ENCODE results near the gene ZNF236. TPM values are rescaled to one million over a fixed set of nuclear protein-coding genes. Genes with fewer than 3 reads are reported as not detected.

Gene ZNF236
- total and polyA plus RNA-seq, 3 experiments from 2014 or later, result 11.1 to 15.9 (median 13.4) TPM

- no peaks in the 10 kb centered on the region for H3K9me3 ChIP-seq (ENCODE audit: low read length)
- POLR2A ChIA-PET, result no interaction called here
- Mint-ChIP-seq H3K4me3 (no peak overlapping the region), H3K27ac (no peak overlapping the region), H3K36me3 (peaks cover 9 to 84% (median 16%) of the 10 kb centered on the region in 3 donors), H3K4me1 (no peaks in the 10 kb centered on the region), H3K27me3 (no peaks in the 10 kb centered on the region), H3K9me3 (peaks cover 0 to 2% (median 0%) of the 10 kb centered on the region in 5 donors)
- no peak overlapping the region for H3K27ac ChIP-seq (ENCODE audit: low read depth, low read length)
- peaks cover 32% of the 10 kb centered on the region for H3K36me3 ChIP-seq (ENCODE audit: insufficient read depth, low read length)
- CTCF ChIA-PET, result no interaction called here
- DNase-seq, result no peak
- no peaks in the 10 kb centered on the region for H3K27me3 ChIP-seq (ENCODE audit: insufficient read depth, low read length, poor library complexity, severe bottlenecking)
- H3K4me1 ChIP-seq (ENCODE audit: insufficient read depth, low read length), result no peaks in the 10 kb centered on the region
- H3K4me3 ChIP-seq (ENCODE audit: low read length), result no peak overlapping the region
Observed at GRCh38 chr18:76897257-76897656, 74.9 kb downstream of the ZNF236 start.

GRCh38 chr18:76903386-76903785, 81.0 kb downstream of the ZNF236 start:
- H3K4me1 ChIP-seq (ENCODE audit: insufficient read depth, low read length), result no peaks in the 10 kb centered on the region
- no peak overlapping the region for H3K4me3 ChIP-seq (ENCODE audit: low read length)
- Mint-ChIP-seq H3K4me3 (no peak overlapping the region), H3K36me3 (peaks cover 9 to 81% (median 30%) of the 10 kb centered on the region in 3 donors), H3K27ac (no peak overlapping the region), H3K27me3 (no peaks in the 10 kb centered on the region), H3K9me3 (peaks cover 0 to 2% (median 0%) of the 10 kb centered on the region in 5 donors), H3K4me1 (no peaks in the 10 kb centered on the region)
- H3K9me3 ChIP-seq (ENCODE audit: low read length), result no peaks in the 10 kb centered on the region
- no peaks in the 10 kb centered on the region for H3K27me3 ChIP-seq (ENCODE audit: insufficient read depth, low read length, poor library complexity, severe bottlenecking)
- ChIA-PET CTCF (interaction anchor here (1.1 kb wide), 1 partner anchor 101 kb away, joined by 3 read pairs; no protein-coding TSS in a partner anchor), POLR2A (no interaction called here)
- H3K27ac ChIP-seq (ENCODE audit: low read depth, low read length), result no peak overlapping the region
- peaks cover 4% of the 10 kb centered on the region for H3K36me3 ChIP-seq (ENCODE audit: insufficient read depth, low read length)
- DNase-seq, result no peak

GRCh38 chr18:76905821-76906220, 83.5 kb downstream of the ZNF236 start:
- H3K36me3 Mint-ChIP-seq, result peaks cover 4 to 79% (median 29%) of the 10 kb centered on the region in 3 donors
- no peaks in the 10 kb centered on the region for H3K9me3 Mint-ChIP-seq
- ChIA-PET POLR2A (no interaction called here), CTCF (interaction anchor here (2.5 kb wide), 1 partner anchor 103 kb away, joined by 9 read pairs; no protein-coding TSS in a partner anchor)
- H3K27ac Mint-ChIP-seq, result peak overlapping the region in 1 of 8 donors; percentile 45
- H3K27me3 Mint-ChIP-seq, result no peaks in the 10 kb centered on the region
- H3K36me3 ChIP-seq (ENCODE audit: insufficient read depth, low read length), result peaks cover 8% of the 10 kb centered on the region
- no peaks in the 10 kb centered on the region for H3K4me1 ChIP-seq (ENCODE audit: insufficient read depth, low read length)
- no peaks in the 10 kb centered on the region for H3K4me1 Mint-ChIP-seq
- no peak overlapping the region for H3K4me3 Mint-ChIP-seq
- no peak overlapping the region for H3K4me3 ChIP-seq (ENCODE audit: low read length)
- no peaks in the 10 kb centered on the region for H3K27me3 ChIP-seq (ENCODE audit: insufficient read depth, low read length, poor library complexity, severe bottlenecking)
- H3K9me3 ChIP-seq (ENCODE audit: low read length), result no peaks in the 10 kb centered on the region
- no peak for DNase-seq
- no peak overlapping the region for H3K27ac ChIP-seq (ENCODE audit: low read depth, low read length)

- H3K27me3 Mint-ChIP-seq, result no peaks in the 10 kb centered on the region
- no peaks in the 10 kb centered on the region for H3K9me3 Mint-ChIP-seq
- Histone ChIP-seq H3K4me3 (ENCODE audit: low read length) (no peak overlapping the region), H3K9me3 (ENCODE audit: low read length) (no peaks in the 10 kb centered on the region), H3K27me3 (ENCODE audit: insufficient read depth, low read length, poor library complexity, severe bottlenecking) (no peaks in the 10 kb centered on the region), H3K36me3 (ENCODE audit: insufficient read depth, low read length) (peaks cover 17% of the 10 kb centered on the region), H3K27ac (ENCODE audit: low read depth, low read length) (no peak overlapping the region), H3K4me1 (ENCODE audit: insufficient read depth, low read length) (no peaks in the 10 kb centered on the region)
- POLR2A ChIA-PET, result no interaction called here
- CTCF ChIA-PET, result no interaction called here
- no peaks in the 10 kb centered on the region for H3K4me1 Mint-ChIP-seq
- H3K27ac Mint-ChIP-seq, result no peak overlapping the region
- H3K4me3 Mint-ChIP-seq, result no peak overlapping the region
- H3K36me3 Mint-ChIP-seq, result peaks cover 0 to 83% (median 27%) of the 10 kb centered on the region in 3 donors
- no peak for DNase-seq
Observed at GRCh38 chr18:76908277-76908676, 85.9 kb downstream of the ZNF236 start.

- no peaks in the 10 kb centered on the region for H3K9me3 ChIP-seq (ENCODE audit: low read length)
- Mint-ChIP-seq H3K27ac (peak overlapping the region in 1 of 8 donors; percentile 21), H3K36me3 (peaks cover 4 to 88% (median 30%) of the 10 kb centered on the region in 3 donors), H3K4me1 (no peaks in the 10 kb centered on the region), H3K9me3 (no peaks in the 10 kb centered on the region), H3K27me3 (no peaks in the 10 kb centered on the region), H3K4me3 (no peak overlapping the region)
- DNase-seq, result no peak
- no peak overlapping the region for H3K27ac ChIP-seq (ENCODE audit: low read depth, low read length)
- no peak overlapping the region for H3K4me3 ChIP-seq (ENCODE audit: low read length)
- ChIA-PET POLR2A (no interaction called here), CTCF (interaction anchor here (1.9 kb wide), 1 partner anchor 10 kb away, joined by 4 read pairs; no protein-coding TSS in a partner anchor)
- H3K36me3 ChIP-seq (ENCODE audit: insufficient read depth, low read length), result peaks cover 21% of the 10 kb centered on the region
- H3K4me1 ChIP-seq (ENCODE audit: insufficient read depth, low read length), result no peaks in the 10 kb centered on the region
- H3K27me3 ChIP-seq (ENCODE audit: insufficient read depth, low read length, poor library complexity, severe bottlenecking), result no peaks in the 10 kb centered on the region
Observed at GRCh38 chr18:76909439-76909838, 87.1 kb downstream of the ZNF236 start.

GRCh38 chr18:76911440-76911839, 89.1 kb downstream of the ZNF236 start:
- POLR2A ChIA-PET, result no interaction called here

GRCh38 chr18:76913583-76913982, 91.2 kb downstream of the ZNF236 start:
- CTCF ChIA-PET, result interaction anchor here (1.0 kb wide), 1 partner anchor 112 kb away, joined by 3 read pairs; no protein-coding TSS in a partner anchor
- POLR2A ChIA-PET, result no interaction called here
- H3K36me3 ChIP-seq (ENCODE audit: insufficient read depth, low read length), result peaks cover 32% of the 10 kb centered on the region
- H3K27me3 Mint-ChIP-seq, result no peaks in the 10 kb centered on the region
- no peaks in the 10 kb centered on the region for H3K9me3 ChIP-seq (ENCODE audit: low read length)
- no peaks in the 10 kb centered on the region for H3K9me3 Mint-ChIP-seq
- no peaks in the 10 kb centered on the region for H3K27me3 ChIP-seq (ENCODE audit: insufficient read depth, low read length, poor library complexity, severe bottlenecking)
- no peak overlapping the region for H3K4me3 ChIP-seq (ENCODE audit: low read length)
- H3K4me1 Mint-ChIP-seq, result no peaks in the 10 kb centered on the region
- no peak overlapping the region for H3K27ac ChIP-seq (ENCODE audit: low read depth, low read length)
- DNase-seq, result no peak
- no peak overlapping the region for H3K27ac Mint-ChIP-seq
- H3K36me3 Mint-ChIP-seq, result peaks cover 4 to 89% (median 34%) of the 10 kb centered on the region in 3 donors
- no peaks in the 10 kb centered on the region for H3K4me1 ChIP-seq (ENCODE audit: insufficient read depth, low read length)
- H3K4me3 Mint-ChIP-seq, result no peak overlapping the region

More at GRCh38 chr18:76911440-76911839, 89.1 kb downstream of the ZNF236 start:
- Histone ChIP-seq H3K36me3 (ENCODE audit: insufficient read depth, low read length) (peaks cover 23% of the 10 kb centered on the region), H3K4me3 (ENCODE audit: low read length) (no peak overlapping the region), H3K9me3 (ENCODE audit: low read length) (no peaks in the 10 kb centered on the region), H3K27ac (ENCODE audit: low read depth, low read length) (no peak overlapping the region), H3K4me1 (ENCODE audit: insufficient read depth, low read length) (no peaks in the 10 kb centered on the region), H3K27me3 (ENCODE audit: insufficient read depth, low read length, poor library complexity, severe bottlenecking) (no peaks in the 10 kb centered on the region)
- Mint-ChIP-seq H3K4me1 (no peaks in the 10 kb centered on the region), H3K27me3 (no peaks in the 10 kb centered on the region), H3K9me3 (no peaks in the 10 kb centered on the region), H3K4me3 (no peak overlapping the region), H3K27ac (peak overlapping the region in 1 of 8 donors; percentile 8), H3K36me3 (peaks cover 4 to 89% (median 33%) of the 10 kb centered on the region in 3 donors)
- CTCF ChIA-PET, result interaction anchor here (1.9 kb wide), 1 partner anchor 8 kb away, joined by 4 read pairs; no protein-coding TSS in a partner anchor
- DNase-seq, result no peak

- Histone ChIP-seq H3K36me3 (ENCODE audit: insufficient read depth, low read length) (peaks cover 32% of the 10 kb centered on the region), H3K4me1 (ENCODE audit: insufficient read depth, low read length) (no peaks in the 10 kb centered on the region), H3K27me3 (ENCODE audit: insufficient read depth, low read length, poor library complexity, severe bottlenecking) (no peaks in the 10 kb centered on the region), H3K27ac (ENCODE audit: low read depth, low read length) (no peak overlapping the region), H3K9me3 (ENCODE audit: low read length) (no peaks in the 10 kb centered on the region), H3K4me3 (ENCODE audit: low read length) (no peak overlapping the region)
- CTCF ChIA-PET, result no interaction called here
- DNase-seq, result no peak
- POLR2A ChIA-PET, result no interaction called here
- no peaks in the 10 kb centered on the region for H3K27me3 Mint-ChIP-seq
- peaks cover 4 to 93% (median 33%) of the 10 kb centered on the region in 3 donors for H3K36me3 Mint-ChIP-seq
- H3K9me3 Mint-ChIP-seq, result no peaks in the 10 kb centered on the region
- no peak overlapping the region for H3K4me3 Mint-ChIP-seq
- no peak overlapping the region for H3K27ac Mint-ChIP-seq
- no peaks in the 10 kb centered on the region for H3K4me1 Mint-ChIP-seq
Observed at GRCh38 chr18:76914314-76914713, 92.0 kb downstream of the ZNF236 start.
